ENCODE measurements around the gene SPATC1L. TPM values are rescaled to one million over a fixed set of nuclear protein-coding genes. Genes with fewer than 3 reads are reported as not detected.

Gene SPATC1L
- polyA plus RNA-seq, 1 donor, result 8.7 TPM

GRCh38 chr21:46136739-46137349 lies 47.4 kb downstream of the SPATC1L start:
- no peak for DNase-seq (ENCODE audit: low read depth)

GRCh38 chr21:46135782-46136395 lies 48.4 kb downstream of the SPATC1L start:
- no peak for DNase-seq (ENCODE audit: low read depth)

DNA sequence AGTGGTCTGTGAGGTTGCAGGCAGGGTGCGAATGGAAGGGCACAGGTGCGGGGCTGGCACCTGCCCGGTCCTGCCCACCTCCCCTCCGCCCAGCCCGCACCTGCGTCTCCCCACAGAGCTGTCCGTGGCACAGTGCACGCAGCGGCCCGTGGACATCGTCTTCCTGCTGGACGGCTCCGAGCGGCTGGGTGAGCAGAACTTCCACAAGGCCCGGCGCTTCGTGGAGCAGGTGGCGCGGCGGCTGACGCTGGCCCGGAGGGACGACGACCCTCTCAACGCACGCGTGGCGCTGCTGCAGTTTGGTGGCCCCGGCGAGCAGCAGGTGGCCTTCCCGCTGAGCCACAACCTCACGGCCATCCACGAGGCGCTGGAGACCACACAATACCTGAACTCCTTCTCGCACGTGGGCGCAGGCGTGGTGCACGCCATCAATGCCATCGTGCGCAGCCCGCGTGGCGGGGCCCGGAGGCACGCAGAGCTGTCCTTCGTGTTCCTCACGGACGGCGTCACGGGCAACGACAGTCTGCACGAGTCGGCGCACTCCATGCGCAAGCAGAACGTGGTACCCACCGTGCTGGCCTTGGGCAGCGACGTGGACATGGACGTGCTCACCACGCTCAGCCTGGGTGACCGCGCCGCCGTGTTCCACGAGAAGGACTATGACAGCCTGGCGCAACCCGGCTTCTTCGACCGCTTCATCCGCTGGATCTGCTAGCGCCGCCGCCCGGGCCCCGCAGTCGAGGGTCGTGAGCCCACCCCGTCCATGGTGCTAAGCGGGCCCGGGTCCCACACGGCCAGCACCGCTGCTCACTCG lies 52.2 kb downstream of the SPATC1L start:
- no peak for DNase-seq (ENCODE audit: low read depth)

DNA sequence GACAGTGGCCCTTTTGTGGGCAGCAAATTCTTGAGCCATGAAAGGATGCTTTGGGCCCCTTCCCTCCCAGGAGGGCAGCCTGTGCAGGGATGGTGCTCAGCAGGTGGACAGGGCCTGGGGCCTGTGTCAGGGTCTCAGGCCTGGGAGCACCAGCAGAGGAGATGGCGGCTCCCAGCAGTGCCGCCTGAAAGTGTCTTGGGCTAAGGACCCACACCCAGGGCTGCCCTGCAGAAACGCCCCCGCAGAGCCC lies 52.7 kb downstream of the SPATC1L start:
- DNase-seq (ENCODE audit: low read depth), result no peak

GRCh38 chr21:46130831-46131587 lies 53.2 kb downstream of the SPATC1L start:
- DNase-seq (ENCODE audit: low read depth), result no peak

DNA sequence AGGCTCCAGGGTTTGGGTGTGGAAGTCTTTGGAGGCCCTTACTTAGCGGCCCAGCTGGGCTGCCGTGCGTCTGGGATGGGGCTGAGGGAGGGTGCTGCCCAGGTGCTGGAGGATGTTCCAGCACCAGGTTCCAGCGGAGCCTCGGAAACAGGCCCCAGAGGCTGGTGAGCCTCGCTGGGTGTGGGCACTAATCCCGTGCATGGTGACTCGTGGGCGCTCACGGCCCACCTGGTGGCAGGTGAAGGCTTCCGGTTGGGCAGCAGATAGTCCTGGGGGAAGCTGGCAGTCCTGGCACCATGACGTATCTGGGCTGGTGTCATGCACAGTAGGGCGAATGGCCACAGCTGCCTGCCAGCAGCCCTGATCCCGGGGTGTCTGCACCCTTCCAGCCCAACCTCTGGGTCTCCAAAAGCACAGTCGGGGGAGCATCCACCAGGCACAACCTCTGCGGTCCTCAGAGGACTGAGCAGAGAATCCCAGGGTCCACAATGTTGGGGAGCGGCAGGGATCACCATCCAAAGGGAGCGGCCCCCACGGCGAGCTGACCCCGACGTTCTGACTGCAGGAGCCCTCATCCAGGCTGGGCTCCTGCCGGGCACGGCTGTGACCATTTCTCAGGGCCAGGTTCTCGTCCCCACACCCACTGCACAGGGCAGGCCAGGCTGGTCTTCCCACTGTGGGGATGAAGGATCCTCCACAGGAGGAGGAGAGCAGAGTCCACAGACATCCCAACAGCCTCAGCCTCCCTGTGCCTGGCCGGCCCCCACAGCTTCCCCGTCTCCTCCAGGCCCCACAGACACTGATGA lies 54.2 kb downstream of the SPATC1L start:
- no peak for DNase-seq (ENCODE audit: low read depth)

DNA sequence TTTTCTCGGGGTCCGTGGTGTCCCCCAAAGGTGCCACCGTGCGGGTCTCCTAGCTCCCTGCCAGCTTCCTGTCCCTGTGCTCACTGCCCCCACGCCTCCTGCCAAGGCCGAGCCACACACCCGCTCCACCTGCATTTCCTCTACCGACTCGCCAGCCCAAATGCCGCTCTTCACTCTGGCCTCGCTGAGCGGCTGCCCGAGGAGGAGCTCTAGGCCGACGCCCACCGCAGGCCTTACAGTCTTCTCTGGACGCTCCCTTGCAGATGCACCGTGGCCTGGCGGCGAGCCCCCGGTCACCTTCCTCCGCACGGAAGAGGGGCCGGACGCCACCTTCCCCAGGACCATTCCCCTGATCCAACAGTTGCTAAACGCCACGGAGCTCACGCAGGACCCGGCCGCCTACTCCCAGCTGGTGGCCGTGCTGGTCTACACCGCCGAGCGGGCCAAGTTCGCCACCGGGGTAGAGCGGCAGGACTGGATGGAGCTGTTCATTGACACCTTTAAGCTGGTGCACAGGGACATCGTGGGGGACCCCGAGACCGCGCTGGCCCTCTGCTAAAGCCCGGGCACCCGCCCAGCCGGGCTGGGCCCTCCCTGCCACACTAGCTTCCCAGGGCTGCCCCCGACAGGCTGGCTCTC lies 55.2 kb downstream of the SPATC1L start:
- no peak for DNase-seq (ENCODE audit: low read depth)

GRCh38 chr21:46128106-46128932 lies 55.9 kb downstream of the SPATC1L start:
- DNase-seq (ENCODE audit: low read depth), result no peak

DNA sequence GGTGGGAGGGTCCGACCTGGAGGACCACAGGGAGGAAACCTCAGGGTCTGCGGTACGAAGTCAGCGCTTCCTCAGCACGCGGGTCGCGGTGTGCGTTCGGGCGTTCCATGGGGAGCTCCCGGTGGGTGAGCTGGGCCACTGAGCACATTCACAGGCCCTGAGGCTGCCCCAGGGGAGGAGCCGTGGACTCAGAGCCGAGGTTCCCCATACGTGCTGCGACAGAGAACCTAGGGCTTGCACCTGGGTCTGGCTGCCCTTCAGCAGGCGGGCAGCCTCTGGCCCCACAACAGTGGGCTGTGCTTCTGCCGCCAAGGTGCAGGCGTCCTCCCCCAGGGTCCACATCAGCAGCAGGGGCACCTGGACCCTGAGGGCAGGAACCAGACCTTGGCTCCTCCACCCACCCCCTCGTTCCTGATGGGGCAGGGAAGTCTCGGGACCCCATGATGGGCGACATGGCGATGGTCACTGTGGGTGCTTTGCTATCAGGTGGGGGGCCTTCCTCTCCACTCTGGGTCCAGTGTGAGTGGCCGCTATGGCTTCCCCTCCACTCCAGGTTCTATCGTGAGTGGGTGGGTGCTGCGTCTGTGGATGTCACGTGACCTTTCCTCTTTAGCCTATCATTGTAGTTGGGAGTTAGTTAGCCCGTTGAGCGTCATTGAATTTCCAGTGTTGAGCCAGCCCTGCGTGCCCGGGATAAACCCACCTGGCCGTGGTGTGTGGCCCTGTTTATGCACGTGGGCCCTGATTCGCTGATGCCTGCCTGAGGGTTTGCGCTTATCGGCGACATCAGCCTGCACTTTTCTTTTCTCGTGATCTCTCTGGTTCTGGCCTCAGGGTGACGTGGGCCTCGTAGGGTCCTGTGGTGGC lies 56.8 kb downstream of the SPATC1L start:
- no peak for DNase-seq (ENCODE audit: low read depth)

DNA sequence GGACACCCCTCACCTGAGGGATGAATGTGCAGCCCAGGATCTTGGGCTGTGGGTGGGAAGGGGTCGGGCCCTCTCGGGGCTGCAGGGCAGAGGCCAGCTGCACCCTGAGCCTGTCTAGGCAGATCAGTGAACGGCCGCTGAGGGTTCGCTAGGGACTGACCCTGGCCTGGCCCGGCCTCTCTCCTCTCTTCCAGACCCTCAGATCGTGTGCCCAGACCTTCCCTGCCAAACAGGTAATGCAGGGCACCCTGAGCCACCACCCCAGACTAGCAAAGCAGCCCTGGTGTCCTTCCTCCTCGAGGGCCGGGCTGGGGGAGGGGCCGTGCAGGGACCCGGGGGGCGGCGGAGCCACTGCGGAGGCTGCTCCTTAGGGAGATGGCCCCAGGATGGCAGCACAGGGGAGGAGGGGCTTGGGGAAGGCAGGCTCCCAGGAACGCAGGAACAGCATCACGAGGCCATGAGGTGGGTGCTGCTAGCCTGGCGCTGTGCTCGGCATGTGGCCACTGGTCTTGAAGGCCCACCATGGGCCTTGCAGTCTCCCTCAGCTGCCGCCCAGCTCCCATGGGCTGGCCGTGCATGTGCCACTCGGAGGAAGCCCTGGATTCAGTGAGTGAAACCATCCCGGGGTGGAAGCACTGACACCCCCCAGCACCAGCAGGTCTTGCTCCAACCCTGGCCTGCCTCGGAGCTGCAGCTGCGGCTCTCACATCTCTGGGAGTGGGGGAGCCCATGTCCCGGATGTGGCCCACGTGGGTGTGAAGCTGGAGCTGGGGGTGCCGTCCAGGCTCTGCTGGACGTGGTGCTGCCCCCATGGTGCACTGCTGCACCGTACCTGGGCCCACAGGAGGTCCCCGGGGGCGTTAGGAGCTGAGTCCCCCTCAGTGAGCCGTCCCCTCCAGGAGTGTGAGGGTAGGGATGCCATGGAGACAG lies 57.7 kb downstream of the SPATC1L start:
- DNase-seq (ENCODE audit: low read depth), result no peak

- no peak for DNase-seq (ENCODE audit: low read depth)
Observed at GRCh38 chr21:46125846-46126301, 58.4 kb downstream of the SPATC1L start.

DNA sequence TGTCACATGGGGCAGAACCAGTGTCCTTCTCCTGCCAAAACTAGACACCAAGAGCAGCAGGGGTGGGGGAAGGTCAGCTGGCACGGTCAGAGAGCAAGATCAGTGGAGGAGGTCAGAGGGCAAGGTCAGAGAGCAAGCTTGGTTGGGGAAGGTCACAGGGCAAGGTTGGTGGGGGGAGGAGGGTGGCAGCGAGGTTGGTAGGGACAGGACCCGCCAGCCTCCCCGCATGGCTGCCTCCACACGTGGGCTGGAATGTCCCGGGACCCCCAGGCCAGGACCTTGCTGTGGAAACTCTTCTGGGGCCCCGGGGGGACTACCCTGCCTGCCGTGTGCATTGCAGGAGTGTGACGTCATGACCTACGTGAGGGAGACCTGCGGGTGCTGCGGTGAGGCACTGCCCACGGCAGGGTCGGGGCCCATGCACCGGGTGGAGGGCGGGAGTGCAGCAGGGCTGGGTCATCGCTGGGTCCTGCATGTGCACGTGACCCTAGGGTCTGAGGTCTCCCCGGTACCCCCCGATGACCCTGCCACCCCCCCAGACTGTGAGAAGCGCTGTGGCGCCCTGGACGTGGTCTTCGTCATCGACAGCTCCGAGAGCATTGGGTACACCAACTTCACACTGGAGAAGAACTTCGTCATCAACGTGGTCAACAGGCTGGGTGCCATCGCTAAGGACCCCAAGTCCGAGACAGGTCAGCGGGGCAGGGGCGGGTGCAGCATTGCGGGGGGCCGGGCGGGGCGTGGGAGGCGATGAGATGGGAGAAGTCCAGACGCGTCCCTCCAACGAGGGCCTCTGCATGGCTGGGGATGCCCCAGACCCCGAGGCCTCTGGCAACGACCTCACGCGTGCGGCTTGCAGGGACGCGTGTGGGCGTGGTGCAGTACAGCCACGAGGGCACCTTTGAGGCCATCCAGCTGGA lies 59.1 kb downstream of the SPATC1L start:
- DNase-seq (ENCODE audit: low read depth), result no peak

DNA sequence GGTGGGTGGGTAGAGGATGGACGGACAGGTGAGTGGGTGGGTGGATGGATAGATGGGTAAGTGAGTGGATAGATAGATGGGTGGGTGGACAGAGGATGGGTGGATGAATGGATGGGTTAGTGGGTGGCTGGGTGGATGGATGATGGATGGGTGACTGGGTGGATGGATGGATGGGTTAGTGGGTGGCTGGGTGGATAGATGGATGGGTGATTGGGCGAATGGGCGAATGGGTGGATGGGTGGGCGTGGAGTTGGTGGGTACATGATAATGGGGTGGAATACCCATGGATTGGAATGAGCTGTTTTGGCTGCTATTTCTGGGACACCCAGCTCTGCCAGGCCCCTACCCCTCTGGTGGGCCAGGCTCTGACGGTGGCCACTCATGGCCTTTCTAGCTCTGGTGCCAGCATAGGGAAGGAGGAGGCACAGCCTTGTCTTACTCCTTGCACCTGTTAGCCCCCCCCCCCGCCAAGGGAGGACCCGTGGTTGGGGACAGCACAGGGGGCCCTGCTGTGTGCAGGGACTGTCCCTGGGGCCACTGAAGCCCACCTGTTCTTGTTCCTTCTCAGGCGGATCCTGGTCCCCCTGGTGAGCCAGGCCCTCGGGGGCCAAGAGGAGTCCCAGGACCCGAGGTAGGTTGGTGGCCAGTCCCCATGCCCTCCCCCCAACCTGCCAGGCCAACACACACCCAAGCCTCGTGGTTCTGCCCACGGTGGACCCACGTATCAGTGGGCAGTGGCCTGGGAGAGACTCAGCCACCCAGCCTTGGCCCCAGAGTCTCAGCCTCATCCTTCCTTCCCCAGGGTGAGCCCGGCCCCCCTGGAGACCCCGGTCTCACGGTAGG lies 60.0 kb downstream of the SPATC1L start:
- DNase-seq (ENCODE audit: low read depth), result no peak

- DNase-seq (ENCODE audit: low read depth), result no peak
Observed at GRCh38 chr21:46122758-46123683, 61.2 kb downstream of the SPATC1L start.

- no peak for DNase-seq (ENCODE audit: low read depth)
Observed at GRCh38 chr21:46122237-46122671, 62.0 kb downstream of the SPATC1L start.
